HG03159 (cell line): Measurements from ENCODE around the gene FOLR2.

Experiments
- ATAC-seq: cut with Tn5 transposase; IDR thresholded peaks from one replicate; pipeline ENCODE4 v1.9.1; 2021; ENCODE audit warnings: mild to moderate bottlenecking, moderate library complexity; ENCODE audit not compliant: unreplicated experiment

FOLR2 gene

GRCh38 chr11:72229336-72229924 is 12.8 kb downstream of the FOLR2 start:
- ATAC-seq = no peak

- no peak for ATAC-seq
Observed at GRCh38 chr11:72229925-72230763, 13.6 kb downstream of the FOLR2 start.

GRCh38 chr11:72230764-72231365 is 14.3 kb downstream of the FOLR2 start:
- ATAC-seq = no peak

- no peak for ATAC-seq
Observed at GRCh38 chr11:72231396-72232259, 15.0 kb downstream of the FOLR2 start.

GRCh38 chr11:72232260-72233055 is 15.9 kb downstream of the FOLR2 start:
- no peak for ATAC-seq

GRCh38 chr11:72233056-72233772 is 16.6 kb downstream of the FOLR2 start:
- ATAC-seq = no peak

- ATAC-seq = no peak
Observed at GRCh38 chr11:72233773-72234513, 17.3 kb downstream of the FOLR2 start.

GRCh38 chr11:72234514-72234830 is 17.9 kb downstream of the FOLR2 start:
- no peak for ATAC-seq

- no peak for ATAC-seq
Observed at GRCh38 chr11:72234920-72235319, 18.3 kb downstream of the FOLR2 start.

- ATAC-seq = no peak
Observed at GRCh38 chr11:72235351-72236057, 18.9 kb downstream of the FOLR2 start.

GRCh38 chr11:72236083-72236697 is 19.6 kb downstream of the FOLR2 start:
- ATAC-seq = no peak

GRCh38 chr11:72236774-72237111 is 20.1 kb downstream of the FOLR2 start:
- no peak for ATAC-seq

- ATAC-seq = no peak
Observed at GRCh38 chr11:72237112-72237931, 20.7 kb downstream of the FOLR2 start.

GRCh38 chr11:72238040-72238450 is 21.5 kb downstream of the FOLR2 start:
- no peak for ATAC-seq

GRCh38 chr11:72238492-72239312 is 22.1 kb downstream of the FOLR2 start:
- no peak for ATAC-seq

- ATAC-seq = no peak
Observed at GRCh38 chr11:72239313-72239848, 22.8 kb downstream of the FOLR2 start.
